HG03575 (cell line): ENCODE results near the gene CAPN11.

Experiments
- ATAC-seq: cut with Tn5 transposase; IDR thresholded peaks from one replicate; pipeline ENCODE4 v1.9.1; 2021; ENCODE audit not compliant: unreplicated experiment, insufficient number of reproducible peaks, low FRiP score; ENCODE audit errors: extremely low read depth

Gene CAPN11

GRCh38 chr6:44150317-44150917, 8.2 kb upstream of the CAPN11 start:
- ATAC-seq, result no peak

GRCh38 chr6:44151348-44152108, 7.1 kb upstream of the CAPN11 start:
- no peak for ATAC-seq

GRCh38 chr6:44152109-44152461, 6.5 kb upstream of the CAPN11 start:
- ATAC-seq, result no peak

- ATAC-seq, result no peak
These were observed 6.1 kb upstream of the CAPN11 start for GRCh38 chr6:44152533-44152932.

GRCh38 chr6:44154067-44154466, 4.6 kb upstream of the CAPN11 start:
- ATAC-seq, result no peak

GRCh38 chr6:44156494-44157151, 2.0 kb upstream of the CAPN11 start:
- ATAC-seq, result no peak

- no peak for ATAC-seq
These were observed 1.5 kb upstream of the CAPN11 start for GRCh38 chr6:44157152-44157521.

- ATAC-seq, result no peak
These were observed 3.3 kb downstream of the CAPN11 start for GRCh38 chr6:44161997-44162338.

GRCh38 chr6:44162876-44163625, 4.4 kb downstream of the CAPN11 start:
- no peak for ATAC-seq

- ATAC-seq, result no peak
These were observed 7.5 kb downstream of the CAPN11 start for GRCh38 chr6:44166116-44166515.

GRCh38 chr6:44166591-44167184, 8.1 kb downstream of the CAPN11 start:
- ATAC-seq, result no peak

GRCh38 chr6:44167567-44167966, 8.9 kb downstream of the CAPN11 start:
- no peak for ATAC-seq

- ATAC-seq, result no peak
These were observed 10.5 kb downstream of the CAPN11 start for GRCh38 chr6:44169154-44169553.

- ATAC-seq, result no peak
These were observed 11.4 kb downstream of the CAPN11 start for GRCh38 chr6:44169886-44170570.

GRCh38 chr6:44171899-44172546, 13.4 kb downstream of the CAPN11 start:
- ATAC-seq, result no peak

- no peak for ATAC-seq
These were observed 14.3 kb downstream of the CAPN11 start for GRCh38 chr6:44172731-44173500.

- ATAC-seq, result no peak
These were observed 17.6 kb downstream of the CAPN11 start for GRCh38 chr6:44176130-44176761.
